ENCODE data around the gene ARID3B. TPM values are rescaled to one million over a fixed set of nuclear protein-coding genes. Genes with fewer than 3 reads are reported as not detected.

The ARID3B gene
- total RNA-seq, 4 donors from 2014 or later, result 2.0 to 8.4 (median 5.3) TPM

DNA sequence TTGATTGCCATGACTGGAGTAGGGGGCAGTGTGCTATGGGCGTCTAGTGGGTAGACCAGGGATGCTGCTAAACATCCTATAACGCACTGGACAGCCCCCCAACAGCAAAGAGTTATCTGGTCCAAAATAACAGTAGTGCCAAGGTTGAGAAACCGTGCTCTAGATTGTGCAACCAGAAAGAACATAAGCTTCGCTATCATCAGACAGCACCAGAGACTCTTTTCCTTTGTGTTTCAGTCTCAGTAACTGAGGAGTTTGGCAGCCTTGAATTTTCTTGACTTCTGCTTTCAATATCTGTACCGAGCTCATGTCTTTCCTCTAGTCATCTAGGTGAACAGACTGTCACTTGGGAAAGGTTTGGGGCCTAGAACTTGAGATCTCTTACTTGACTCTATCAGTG lies 8.8 kb downstream of the ARID3B start:
- peaks cover 0 to 18% (median 3%) of the 10 kb centered on the region in 3 donors for H3K36me3 ChIP-seq
- WGBS, 2 donors, result 88 to 93% methylated on average over 5 of the region's 5 CpGs
- peaks cover 0 to 41% (median 21%) of the 10 kb centered on the region in 4 donors for H3K4me1 ChIP-seq
- H3K9me3 ChIP-seq, result no peaks in the 10 kb centered on the region
- TF ChIP-seq, protein P1, sequence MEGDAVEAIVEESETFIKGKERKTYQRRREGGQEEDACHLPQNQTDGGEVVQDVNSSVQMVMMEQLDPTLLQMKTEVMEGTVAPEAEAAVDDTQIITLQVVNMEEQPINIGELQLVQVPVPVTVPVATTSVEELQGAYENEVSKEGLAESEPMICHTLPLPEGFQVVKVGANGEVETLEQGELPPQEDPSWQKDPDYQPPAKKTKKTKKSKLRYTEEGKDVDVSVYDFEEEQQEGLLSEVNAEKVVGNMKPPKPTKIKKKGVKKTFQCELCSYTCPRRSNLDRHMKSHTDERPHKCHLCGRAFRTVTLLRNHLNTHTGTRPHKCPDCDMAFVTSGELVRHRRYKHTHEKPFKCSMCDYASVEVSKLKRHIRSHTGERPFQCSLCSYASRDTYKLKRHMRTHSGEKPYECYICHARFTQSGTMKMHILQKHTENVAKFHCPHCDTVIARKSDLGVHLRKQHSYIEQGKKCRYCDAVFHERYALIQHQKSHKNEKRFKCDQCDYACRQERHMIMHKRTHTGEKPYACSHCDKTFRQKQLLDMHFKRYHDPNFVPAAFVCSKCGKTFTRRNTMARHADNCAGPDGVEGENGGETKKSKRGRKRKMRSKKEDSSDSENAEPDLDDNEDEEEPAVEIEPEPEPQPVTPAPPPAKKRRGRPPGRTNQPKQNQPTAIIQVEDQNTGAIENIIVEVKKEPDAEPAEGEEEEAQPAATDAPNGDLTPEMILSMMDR (IDR thresholded peaks at IDR 0.05), result no peak
- no peak for TF ChIP-seq POLR2A (IDR thresholded peaks at IDR 0.05)
- TF ChIP-seq EP300 (IDR thresholded peaks at IDR 0.05), result no peak
- no peak overlapping the region for H3K4me3 ChIP-seq
- H3K27ac ChIP-seq, result no peak overlapping the region
- H3K27me3 ChIP-seq, result no peaks in the 10 kb centered on the region
- no peak for DNase-seq (ENCODE audit: low spot score in 2 of 2)

GRCh38 chr15:74551714-74552113 lies 10.7 kb downstream of the ARID3B start:
- WGBS, 2 donors, result 98 to 100% methylated on average over 3 of the region's 3 CpGs
- TF ChIP-seq EP300 (IDR thresholded peaks at IDR 0.05) (no peak), POLR2A (IDR thresholded peaks at IDR 0.05) (no peak)
- TF ChIP-seq, protein P1 (IDR thresholded peaks at IDR 0.05), result no peak
- Histone ChIP-seq H3K27ac (no peak overlapping the region), H3K36me3 (peaks cover 0 to 18% (median 3%) of the 10 kb centered on the region in 3 donors), H3K4me1 (peaks cover 0 to 22% (median 12%) of the 10 kb centered on the region in 4 donors), H3K4me3 (no peak overlapping the region), H3K27me3 (no peaks in the 10 kb centered on the region), H3K9me3 (no peaks in the 10 kb centered on the region)
- no peak for DNase-seq (ENCODE audit: low spot score in 2 of 2)

DNA sequence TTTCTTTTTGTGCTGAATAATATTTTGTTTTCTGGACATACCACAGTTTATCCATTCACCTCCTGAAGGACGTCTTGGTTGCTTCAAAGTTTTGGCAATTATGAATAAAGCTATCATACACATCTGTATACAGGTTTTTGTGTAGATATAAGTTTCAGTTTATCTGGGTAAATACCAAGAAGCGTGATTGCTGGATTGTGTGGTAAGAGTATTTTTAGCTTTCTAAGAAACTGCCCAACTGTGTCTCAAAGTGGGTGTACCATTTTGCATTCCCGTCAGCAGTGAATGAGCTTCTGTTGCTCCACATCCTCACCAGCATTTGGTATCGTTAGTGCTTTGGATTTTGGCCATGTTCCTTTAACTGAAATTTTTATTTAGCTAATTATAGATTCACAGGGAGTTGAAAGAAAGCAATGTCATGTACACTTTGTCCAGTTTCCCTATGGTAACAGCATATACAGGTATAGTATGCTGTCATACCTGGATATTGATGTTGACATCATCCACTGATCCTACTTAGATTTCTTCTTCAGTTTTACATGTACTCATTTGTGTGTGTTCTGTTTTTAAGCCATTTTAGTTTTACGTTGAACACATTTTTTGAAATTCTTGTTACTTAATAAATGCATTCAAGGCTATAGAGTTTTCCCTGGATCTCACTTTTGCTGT lies 11.9 kb downstream of the ARID3B start:
- no peak overlapping the region for H3K4me3 ChIP-seq
- H3K9me3 ChIP-seq, result no peaks in the 10 kb centered on the region
- no peak for DNase-seq (ENCODE audit: low spot score in 2 of 2)
- TF ChIP-seq EP300 (IDR thresholded peaks at IDR 0.05), result no peak
- TF ChIP-seq, protein P1 (IDR thresholded peaks at IDR 0.05), result no peak
- TF ChIP-seq POLR2A (IDR thresholded peaks at IDR 0.05), result no peak
- H3K36me3 ChIP-seq, result peaks cover 0 to 18% (median 3%) of the 10 kb centered on the region in 3 donors
- WGBS, 2 donors, result 82 to 86% methylated on average over 5 of the region's 5 CpGs
- no peaks in the 10 kb centered on the region for H3K27me3 ChIP-seq
- H3K4me1 ChIP-seq, result peaks cover 0 to 10% (median 4%) of the 10 kb centered on the region in 4 donors
- H3K27ac ChIP-seq, result no peak overlapping the region

DNA sequence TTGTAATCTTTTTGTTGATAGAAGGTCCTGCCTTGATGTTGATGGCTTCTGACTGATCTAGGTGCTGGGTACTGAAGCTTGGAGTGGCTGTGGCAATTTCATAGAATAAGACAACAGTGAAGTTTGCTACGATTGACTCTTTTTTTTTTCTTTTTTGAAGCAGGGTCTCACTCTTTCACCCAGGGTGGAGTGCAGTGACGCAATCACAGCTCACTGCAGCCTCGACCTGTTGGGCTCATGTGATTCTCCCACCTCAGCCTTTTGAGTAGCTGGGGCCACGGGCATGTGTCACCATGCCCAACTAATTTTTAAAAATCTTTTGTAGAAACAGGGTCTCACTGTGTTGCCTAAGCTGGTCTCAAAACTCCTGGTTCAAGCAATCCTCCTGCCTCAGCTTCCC lies 14.2 kb downstream of the ARID3B start:
- TF ChIP-seq EP300 (IDR thresholded peaks at IDR 0.05), result no peak
- TF ChIP-seq POLR2A (IDR thresholded peaks at IDR 0.05), result no peak
- TF ChIP-seq, protein P1 (IDR thresholded peaks at IDR 0.05), result no peak
- DNase-seq (ENCODE audit: low spot score in 2 of 2), result no peak
- no peak overlapping the region for H3K27ac ChIP-seq
- H3K4me3 ChIP-seq, result no peak overlapping the region
- 88% methylated on average over 4 of the region's 4 CpGs for WGBS, 2 donors
- no peaks in the 10 kb centered on the region for H3K4me1 ChIP-seq
- H3K36me3 ChIP-seq, result peaks cover 0 to 18% (median 3%) of the 10 kb centered on the region in 3 donors
- H3K9me3 ChIP-seq, result no peaks in the 10 kb centered on the region
- no peaks in the 10 kb centered on the region for H3K27me3 ChIP-seq

DNA sequence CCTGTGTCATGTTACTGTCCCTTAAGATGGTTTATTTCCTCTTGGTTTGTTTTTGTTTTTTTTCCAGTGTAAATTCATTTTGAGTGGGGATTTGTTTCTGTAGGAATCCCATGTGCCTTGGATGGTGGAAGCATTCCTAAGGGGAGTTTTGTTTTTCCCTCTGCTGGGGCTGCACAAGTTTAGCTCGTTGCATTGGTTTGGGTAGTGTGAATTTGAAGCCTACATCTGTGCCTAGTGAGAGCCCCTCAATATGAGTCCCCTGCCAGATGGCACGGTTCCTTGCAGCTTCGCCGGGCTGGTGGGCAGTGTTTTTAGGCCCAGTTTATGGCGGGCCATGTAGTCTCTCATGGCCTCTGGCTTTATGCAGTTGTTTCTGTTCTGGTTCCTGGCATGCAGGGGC lies 17.7 kb downstream of the ARID3B start:
- Histone ChIP-seq H3K4me3 (no peak overlapping the region), H3K27me3 (no peaks in the 10 kb centered on the region), H3K9me3 (no peaks in the 10 kb centered on the region), H3K27ac (no peak overlapping the region), H3K4me1 (no peaks in the 10 kb centered on the region), H3K36me3 (peaks cover 0 to 3% (median 0%) of the 10 kb centered on the region in 3 donors)
- 85 to 86% methylated on average over 5 of the region's 5 CpGs for WGBS, 2 donors
- TF ChIP-seq, protein P1 (IDR thresholded peaks at IDR 0.05), result no peak
- no peak for TF ChIP-seq POLR2A (IDR thresholded peaks at IDR 0.05)
- TF ChIP-seq EP300 (IDR thresholded peaks at IDR 0.05), result no peak
- DNase-seq (ENCODE audit: low spot score in 2 of 2), result no peak

Data from tibial nerve (tissue), 4 donors.